Muscle layer of colon (tissue), 2 donors: Measurements from ENCODE around the gene TNFRSF6B.
"Not testable (repeated sequence)": the region's sequence is repeated elsewhere in the genome, so short reads cannot be mapped to it uniquely, and the experiment has no call there.

ENCODE experiments used
- H3K27ac ChIP-seq: one replicate; pipeline ENCODE4 v1.7.0; 2013; ENCODE audit warnings: low read depth, mild to moderate bottlenecking, low read length, moderate library complexity
- H3K27me3 ChIP-seq, 2 donors: one replicate each; pipeline ENCODE4 v1.7.0; 2013; ENCODE audit warnings: low read length in 2 of 2, mild to moderate bottlenecking in 2 of 2; ENCODE audit not compliant: insufficient read depth in 2 of 2, control insufficient read depth in 1 of 2
- H3K36me3 ChIP-seq: one replicate; pipeline ENCODE4 v1.7.0; 2013; ENCODE audit warnings: mild to moderate bottlenecking, low read length; ENCODE audit not compliant: insufficient read depth
- H3K4me1 ChIP-seq: one replicate; pipeline ENCODE4 v1.7.0; 2013; ENCODE audit warnings: mild to moderate bottlenecking, low read length; ENCODE audit not compliant: insufficient read depth
- H3K4me3 ChIP-seq, 2 donors: one replicate each; pipeline ENCODE4 v1.7.0; 2013; ENCODE audit warnings: low read length in 2 of 2, low read depth in 1 of 2, mild to moderate bottlenecking in 1 of 2, moderate library complexity in 1 of 2
- H3K9ac ChIP-seq: one replicate; pipeline ENCODE4 v1.7.0; 2013; ENCODE audit warnings: low read length
- H3K9me3 ChIP-seq: one replicate; pipeline ENCODE4 v1.7.0; 2013; ENCODE audit warnings: mild to moderate bottlenecking, low read length
- donor health status: abdominal sarcoma.
- donor health status: Adenocarcinoma of cecum.

Gene TNFRSF6B

GRCh38 chr20:63664143-63664851 lies 32.2 kb upstream of the TNFRSF6B start:
- H3K4me1 ChIP-seq: peaks cover 4% of the 10 kb centered on the region
- H3K9ac ChIP-seq: no peak overlapping the region
- no peaks in the 10 kb centered on the region for H3K9me3 ChIP-seq
- H3K27me3 ChIP-seq: no peaks in the 10 kb centered on the region
- H3K27ac ChIP-seq: no peak overlapping the region
- H3K4me3 ChIP-seq: no peak overlapping the region
- H3K36me3 ChIP-seq: peaks cover 43% of the 10 kb centered on the region

- Histone ChIP-seq H3K36me3 (peaks cover 43% of the 10 kb centered on the region), H3K27me3 (no peaks in the 10 kb centered on the region), H3K4me3 (no peak overlapping the region), H3K9me3 (no peaks in the 10 kb centered on the region), H3K27ac (no peak overlapping the region), H3K4me1 (no peaks in the 10 kb centered on the region), H3K9ac (no peak overlapping the region)
Observed at GRCh38 chr20:63664861-63665594, 31.4 kb upstream of the TNFRSF6B start.

- Histone ChIP-seq H3K27me3 (no peaks in the 10 kb centered on the region), H3K27ac (no peak overlapping the region), H3K9ac (no peak overlapping the region), H3K9me3 (no peaks in the 10 kb centered on the region), H3K36me3 (peaks cover 43% of the 10 kb centered on the region), H3K4me3 (no peak overlapping the region), H3K4me1 (no peaks in the 10 kb centered on the region)
Observed at GRCh38 chr20:63665708-63666107, 30.7 kb upstream of the TNFRSF6B start.

GRCh38 chr20:63667858-63668257 lies 28.6 kb upstream of the TNFRSF6B start:
- Histone ChIP-seq H3K27ac (no peak overlapping the region), H3K36me3 (peaks cover 22% of the 10 kb centered on the region), H3K4me3 (no peak overlapping the region), H3K4me1 (no peaks in the 10 kb centered on the region), H3K9me3 (no peaks in the 10 kb centered on the region), H3K27me3 (no peaks in the 10 kb centered on the region), H3K9ac (no peak overlapping the region)

- Histone ChIP-seq H3K9me3 (no peaks in the 10 kb centered on the region), H3K27ac (no peak overlapping the region), H3K4me3 (no peak overlapping the region), H3K27me3 (no peaks in the 10 kb centered on the region), H3K9ac (no peak overlapping the region), H3K36me3 (peaks cover 18% of the 10 kb centered on the region), H3K4me1 (no peaks in the 10 kb centered on the region)
Observed at GRCh38 chr20:63668351-63668750, 28.1 kb upstream of the TNFRSF6B start.

DNA sequence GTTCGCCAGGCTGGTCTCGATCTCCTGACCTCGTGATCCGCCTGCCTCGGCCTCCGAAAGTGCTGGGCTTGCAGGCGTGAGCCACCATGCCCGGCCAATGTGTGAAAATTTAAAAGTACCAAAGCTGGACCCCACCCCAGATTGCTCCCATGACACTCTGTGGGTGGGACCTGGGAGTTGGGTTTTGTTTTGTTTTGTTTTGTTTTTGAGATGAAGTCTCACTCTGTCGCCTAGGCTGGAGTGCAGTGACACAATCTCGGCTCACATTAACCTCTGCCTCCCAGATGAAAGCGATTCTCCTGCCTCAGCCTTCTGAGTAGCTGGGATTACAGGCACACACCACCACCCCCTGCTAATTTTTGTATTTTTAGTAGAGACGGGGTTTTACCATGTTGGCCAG lies 24.8 kb upstream of the TNFRSF6B start:
- H3K4me3 ChIP-seq, H3K9ac ChIP-seq, H3K4me1 ChIP-seq, H3K27ac ChIP-seq, H3K27me3 ChIP-seq, H3K9me3 ChIP-seq: not testable (repeated sequence)
- H3K36me3 ChIP-seq: peaks cover 27% of the 10 kb centered on the region

- no peak overlapping the region for H3K27ac ChIP-seq
- H3K4me1 ChIP-seq: no peaks in the 10 kb centered on the region
- H3K27me3 ChIP-seq: no peaks in the 10 kb centered on the region
- H3K4me3 ChIP-seq: no peak overlapping the region
- H3K9me3 ChIP-seq: no peaks in the 10 kb centered on the region
- H3K36me3 ChIP-seq: peaks cover 24% of the 10 kb centered on the region
- no peak overlapping the region for H3K9ac ChIP-seq
Observed at GRCh38 chr20:63672666-63673065, 23.8 kb upstream of the TNFRSF6B start.

DNA sequence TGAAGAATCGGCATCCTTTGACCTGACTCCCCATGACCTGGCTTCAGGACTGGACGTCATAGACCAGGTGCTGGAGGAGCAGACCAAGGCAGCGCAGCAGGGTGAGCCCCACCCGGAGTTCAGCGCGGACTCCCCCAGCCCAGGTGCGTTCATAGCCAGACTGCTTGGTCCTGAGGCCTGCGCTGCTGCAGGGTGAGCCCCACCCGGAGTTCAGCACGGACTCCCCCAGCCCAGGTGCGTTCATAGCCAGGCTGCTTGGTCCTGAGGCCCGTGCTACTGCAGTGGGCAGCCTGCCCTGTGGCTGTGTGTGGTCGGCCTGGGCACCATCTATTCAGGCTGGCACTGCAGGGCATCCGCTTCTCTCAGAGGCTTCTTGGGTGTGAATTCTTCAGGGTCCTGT lies 22.5 kb upstream of the TNFRSF6B start:
- no peak overlapping the region for H3K9ac ChIP-seq
- H3K9me3 ChIP-seq: no peaks in the 10 kb centered on the region
- H3K4me3 ChIP-seq: no peak overlapping the region
- H3K4me1 ChIP-seq: no peaks in the 10 kb centered on the region
- peaks cover 25% of the 10 kb centered on the region for H3K36me3 ChIP-seq
- no peaks in the 10 kb centered on the region for H3K27me3 ChIP-seq
- H3K27ac ChIP-seq: no peak overlapping the region

- H3K9ac ChIP-seq: no peak overlapping the region
- H3K4me3 ChIP-seq: no peak overlapping the region
- no peaks in the 10 kb centered on the region for H3K4me1 ChIP-seq
- H3K36me3 ChIP-seq: peaks cover 24% of the 10 kb centered on the region
- H3K9me3 ChIP-seq: no peaks in the 10 kb centered on the region
- H3K27ac ChIP-seq: no peak overlapping the region
- H3K27me3 ChIP-seq: no peaks in the 10 kb centered on the region
Observed at GRCh38 chr20:63675681-63676368, 20.6 kb upstream of the TNFRSF6B start.

DNA sequence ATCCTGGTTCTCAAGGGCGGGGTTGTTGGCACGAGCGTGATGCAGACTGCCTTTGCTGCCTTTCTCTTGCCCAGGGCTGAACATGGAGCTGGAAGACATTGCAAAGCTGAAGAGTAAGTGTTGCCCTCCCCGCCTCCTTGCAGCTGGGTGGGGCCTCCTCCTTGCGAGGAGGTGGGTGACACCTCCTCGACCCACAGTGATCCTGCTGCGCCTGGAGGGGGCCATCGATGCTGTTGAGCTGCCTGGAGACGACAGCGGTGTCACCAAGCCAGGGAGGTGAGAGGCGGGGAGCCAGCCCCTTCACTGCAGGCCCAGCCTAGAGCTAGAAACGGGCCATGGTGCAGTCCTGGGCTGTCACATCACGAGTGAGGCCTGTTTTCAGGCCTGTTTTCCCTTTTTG lies 18.4 kb upstream of the TNFRSF6B start:
- Histone ChIP-seq H3K9ac (no peak overlapping the region), H3K4me3 (no peak overlapping the region), H3K27ac (no peak overlapping the region), H3K27me3 (no peaks in the 10 kb centered on the region), H3K4me1 (peaks cover 7% of the 10 kb centered on the region), H3K36me3 (peaks cover 24% of the 10 kb centered on the region), H3K9me3 (no peaks in the 10 kb centered on the region)

DNA sequence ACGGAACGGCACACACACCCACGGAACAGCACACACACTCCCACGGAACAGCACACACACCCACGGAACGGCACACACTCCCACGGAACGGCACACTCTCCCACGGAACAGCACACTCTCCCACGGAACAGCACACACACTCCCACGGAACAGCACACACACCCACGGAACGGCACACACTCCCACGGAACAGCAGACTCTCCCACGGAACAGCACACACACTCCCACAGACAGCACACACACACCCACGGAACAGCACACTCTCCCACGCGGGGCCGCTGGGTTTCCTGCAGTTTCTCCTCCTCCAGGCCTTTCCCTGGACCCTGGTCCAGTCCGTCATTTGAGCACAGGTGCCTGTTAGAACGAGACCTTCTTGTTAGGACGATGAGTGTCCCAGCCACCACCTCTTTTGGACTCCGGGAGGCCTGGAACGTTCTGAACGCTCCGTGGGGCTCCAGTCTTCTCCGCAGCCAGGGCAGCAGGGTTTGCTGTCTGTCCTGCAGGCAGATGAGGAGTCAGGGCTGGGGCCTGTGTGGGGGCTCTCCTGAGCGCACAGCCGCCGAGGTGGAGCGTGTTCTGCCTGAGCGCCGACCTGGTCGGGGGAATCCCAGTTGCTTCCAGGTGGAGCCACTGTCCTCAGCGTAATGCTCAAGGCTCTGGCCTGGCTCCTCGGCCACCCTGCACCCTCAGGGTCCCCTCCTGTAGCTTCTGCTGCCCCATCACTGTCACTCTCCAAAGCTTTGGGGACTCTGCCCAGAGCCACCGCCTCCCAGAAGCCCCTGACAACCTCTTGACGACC lies 17.6 kb upstream of the TNFRSF6B start:
- Histone ChIP-seq H3K9ac (no peak overlapping the region), H3K36me3 (peaks cover 22% of the 10 kb centered on the region), H3K4me1 (peaks cover 9% of the 10 kb centered on the region), H3K27me3 (no peaks in the 10 kb centered on the region), H3K9me3 (no peaks in the 10 kb centered on the region), H3K4me3 (no peak overlapping the region), H3K27ac (no peak overlapping the region)
